ENCODE data around the gene JAKMIP2. TPM values are rescaled to one million over a fixed set of nuclear protein-coding genes. Genes with fewer than 3 reads are reported as not detected.

JAKMIP2 gene
- total RNA-seq, 1 experiment from 2014 or later: 6.4 TPM

DNA sequence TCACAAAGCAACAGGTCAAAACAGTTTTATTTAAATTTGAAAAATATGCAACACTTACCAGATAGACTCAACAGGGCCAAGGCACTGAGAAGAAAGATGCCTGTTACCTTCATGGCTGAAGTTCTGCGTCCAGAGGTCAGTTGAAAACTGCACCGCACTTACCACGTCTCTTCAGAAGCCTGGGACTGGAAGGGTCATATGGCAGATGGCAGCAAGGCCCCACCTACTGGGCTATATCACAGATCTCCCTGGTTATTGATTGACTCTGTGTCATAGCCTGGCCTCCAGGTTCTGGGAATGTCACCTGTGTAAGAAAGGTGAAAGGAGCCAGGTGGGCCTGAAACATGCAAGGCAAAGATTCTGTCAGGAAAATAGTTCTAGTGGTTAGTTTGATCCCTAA is 48.9 kb upstream of the JAKMIP2 start, which contains the start of gene SPINK1:
TSS of gene SPINK1 (minus strand) at position 207 of the 400 bp plus-strand sequence. CDS start at position 113, 94 bp downstream.
- Histone ChIP-seq H3K27me3 (ENCODE audit: insufficient read depth, low read length) (no peaks in the 10 kb centered on the region), H3T11ph (ENCODE audit: low read length) (no peak within 1 kb of the TSS), H4K5ac (ENCODE audit: insufficient read length, low read depth, low read length) (no peak within 1 kb of the TSS), H3K23ac (ENCODE audit: insufficient read length, low read depth, low read length) (no peak within 1 kb of the TSS), H2BK120ac (ENCODE audit: low read depth, low read length, poor library complexity, severe bottlenecking) (no peak within 1 kb of the TSS), H3K4me1 (ENCODE audit: insufficient read depth, low read length) (no peaks in the 10 kb centered on the region), H3K27ac (ENCODE audit: insufficient read length, low read depth, low read length) (no peak within 1 kb of the TSS), H3K14ac (ENCODE audit: insufficient read depth, low read length) (no peak within 1 kb of the TSS), H3K79me2 (ENCODE audit: insufficient read depth, low read length) (no peaks in the 10 kb centered on the region), H4K20me1 (ENCODE audit: control insufficient read depth, insufficient read depth, insufficient read length) (no peaks in the 10 kb centered on the region), H2BK5ac (ENCODE audit: insufficient read length, low read length) (no peak within 1 kb of the TSS), H3K4ac (ENCODE audit: low read depth, low read length) (no peak within 1 kb of the TSS), H4K91ac (ENCODE audit: insufficient read length, low read depth, low read length) (no peak within 1 kb of the TSS), H2BK15ac (ENCODE audit: low read depth, low read length) (peak within 1 kb of the TSS; percentile 52; the same call in 1 of the 2 replicates), H4K8ac (replicated peaks; ENCODE audit: insufficient read length, low read depth, low read length) (no peak within 1 kb of the TSS), H3K9ac (ENCODE audit: extremely low read depth, insufficient read length, low read length) (no peak within 1 kb of the TSS), H3K56ac (ENCODE audit: insufficient read length, low read depth, low read length) (no peak within 1 kb of the TSS), H2BK12ac (ENCODE audit: insufficient read length, low read depth, low read length) (no peak within 1 kb of the TSS), H3K4me2 (ENCODE audit: insufficient read depth, insufficient read length, low read length) (no peak within 1 kb of the TSS), H3K9me3 (ENCODE audit: control insufficient read depth, low read depth, low read length) (no peaks in the 10 kb centered on the region), H3K23me2 (ENCODE audit: insufficient read length, low read depth, low read length, poor library complexity, severe bottlenecking) (no peaks in the 10 kb centered on the region), H3K79me1 (ENCODE audit: insufficient read depth, low read depth, low read length, poor library complexity, severe bottlenecking) (no peaks in the 10 kb centered on the region), H2AFZ (ENCODE audit: low read length) (no peak within 1 kb of the TSS), H2AK5ac (ENCODE audit: insufficient read length, low read length) (no peak within 1 kb of the TSS), H3K18ac (ENCODE audit: insufficient read length, low read depth, low read length) (no peak within 1 kb of the TSS), H2BK20ac (ENCODE audit: low read depth, low read length, poor library complexity, severe bottlenecking) (no peak within 1 kb of the TSS)
- Mint-ChIP-seq H3K27me3 (ENCODE audit: low read depth) (no peaks in the 10 kb centered on the region), H3K36me3 (ENCODE audit: insufficient read depth in 1 of 3, low read depth in 3 of 3) (no peaks in the 10 kb centered on the region), H3K4me3 (no peak within 1 kb of the TSS), H3K27ac (no peak within 1 kb of the TSS), H3K4me1 (no peaks in the 10 kb centered on the region), H3K9me3 (no peaks in the 10 kb centered on the region)
- no peak for DNase-seq
- TF ChIP-seq, protein P1, sequence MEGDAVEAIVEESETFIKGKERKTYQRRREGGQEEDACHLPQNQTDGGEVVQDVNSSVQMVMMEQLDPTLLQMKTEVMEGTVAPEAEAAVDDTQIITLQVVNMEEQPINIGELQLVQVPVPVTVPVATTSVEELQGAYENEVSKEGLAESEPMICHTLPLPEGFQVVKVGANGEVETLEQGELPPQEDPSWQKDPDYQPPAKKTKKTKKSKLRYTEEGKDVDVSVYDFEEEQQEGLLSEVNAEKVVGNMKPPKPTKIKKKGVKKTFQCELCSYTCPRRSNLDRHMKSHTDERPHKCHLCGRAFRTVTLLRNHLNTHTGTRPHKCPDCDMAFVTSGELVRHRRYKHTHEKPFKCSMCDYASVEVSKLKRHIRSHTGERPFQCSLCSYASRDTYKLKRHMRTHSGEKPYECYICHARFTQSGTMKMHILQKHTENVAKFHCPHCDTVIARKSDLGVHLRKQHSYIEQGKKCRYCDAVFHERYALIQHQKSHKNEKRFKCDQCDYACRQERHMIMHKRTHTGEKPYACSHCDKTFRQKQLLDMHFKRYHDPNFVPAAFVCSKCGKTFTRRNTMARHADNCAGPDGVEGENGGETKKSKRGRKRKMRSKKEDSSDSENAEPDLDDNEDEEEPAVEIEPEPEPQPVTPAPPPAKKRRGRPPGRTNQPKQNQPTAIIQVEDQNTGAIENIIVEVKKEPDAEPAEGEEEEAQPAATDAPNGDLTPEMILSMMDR (conservative IDR thresholded peaks at IDR 0.05): no peak
- no CpG with 5 or more reads among the region's 3 CpGs for WGBS (ENCODE audit: extremely low coverage, insufficient read length, low lambda C conversion rate)
